Mesendoderm (in vitro differentiated cells): ENCODE measurements around the gene ELF4.

ENCODE experiments used
- DNase-seq: peaks from one replicate; pipeline ENCODE4 v3.0.0; 2013
- H2AK5ac ChIP-seq: 2 replicates; pipeline ENCODE4 v1.6.1; 2013; ENCODE audit warnings: low read length, inconsistent platforms
- H2BK120ac ChIP-seq: 2 replicates; pipeline ENCODE4 v1.6.1; 2013; ENCODE audit warnings: low read depth, mild to moderate bottlenecking, low read length, moderate library complexity, mixed read lengths
- H2BK15ac ChIP-seq: replicated peaks from 2 replicates; pipeline ENCODE4 v1.6.1; 2013; ENCODE audit warnings: low read depth, mild to moderate bottlenecking, moderate library complexity
- H2BK5ac ChIP-seq: 2 replicates; pipeline ENCODE4 v1.6.1; 2013; ENCODE audit warnings: low read length, inconsistent platforms
- H3K18ac ChIP-seq: 2 replicates; pipeline ENCODE4 v1.6.1; 2013; ENCODE audit warnings: mild to moderate bottlenecking, low read length, mixed read lengths
- H3K23ac ChIP-seq: one replicate; pipeline ENCODE4 v1.6.1; 2013; ENCODE audit warnings: low read length
- H3K27ac ChIP-seq: 2 replicates; pipeline ENCODE4 v1.5.1; 2013; ENCODE audit warnings: low read depth, mild to moderate bottlenecking, inconsistent platforms, low read length, moderate library complexity
- H3K27me3 ChIP-seq: 2 replicates; pipeline ENCODE4 v1.6.1; 2013; ENCODE audit warnings: low read length, control low read depth, mild to moderate bottlenecking, inconsistent platforms; ENCODE audit not compliant: insufficient read depth, poor library complexity
- H3K36me3 ChIP-seq: 2 replicates; pipeline ENCODE4 v1.6.1; 2013; ENCODE audit warnings: low read length, inconsistent platforms; ENCODE audit not compliant: control insufficient read depth, insufficient read depth
- H3K4ac ChIP-seq: one replicate; pipeline ENCODE4 v1.6.1; 2013; ENCODE audit warnings: low read depth, mild to moderate bottlenecking, low read length, moderate library complexity
- H3K4me1 ChIP-seq: 2 replicates; pipeline ENCODE4 v1.6.1; 2013; ENCODE audit warnings: low read depth, low read length, inconsistent platforms; ENCODE audit not compliant: control insufficient read depth
- H3K4me2 ChIP-seq: 2 replicates; pipeline ENCODE4 v1.6.1; 2013; ENCODE audit warnings: low read length
- H3K4me3 ChIP-seq: 2 replicates; pipeline ENCODE4 v1.5.1; 2013; ENCODE audit warnings: mild to moderate bottlenecking, low read length
- H3K56ac ChIP-seq: one replicate; pipeline ENCODE4 v1.6.1; 2013; ENCODE audit warnings: low read length
- H3K79me1 ChIP-seq: 2 replicates; pipeline ENCODE4 v1.6.1; 2013; ENCODE audit warnings: low read length, inconsistent platforms
- H3K79me2 ChIP-seq: 2 replicates; pipeline ENCODE4 v1.6.1; 2013; ENCODE audit warnings: mild to moderate bottlenecking, low read length; ENCODE audit not compliant: control insufficient read depth, insufficient read depth
- H3K9ac ChIP-seq: 2 replicates; pipeline ENCODE4 v1.6.1; 2013; ENCODE audit warnings: low read length, inconsistent platforms
- H4K5ac ChIP-seq: one replicate; pipeline ENCODE4 v1.6.1; 2013; ENCODE audit warnings: low read length
- H4K8ac ChIP-seq: one replicate; pipeline ENCODE4 v1.6.1; 2013; ENCODE audit warnings: low read depth, mild to moderate bottlenecking, control low read depth, low read length, moderate library complexity
- WGBS: extraction: QIAGEN DNeasy Blood & Tissue Kit; methylation state at CpG from one replicate; pipeline ENCODE4 v1.1.7; 2013; ENCODE audit warnings: low lambda C conversion rate, missing lambda C conversion rate; ENCODE audit not compliant: insufficient coverage; ENCODE audit errors: extremely low coverage; 5-methylcytosine and 5-hydroxymethylcytosine counted together

ELF4 gene

DNA sequence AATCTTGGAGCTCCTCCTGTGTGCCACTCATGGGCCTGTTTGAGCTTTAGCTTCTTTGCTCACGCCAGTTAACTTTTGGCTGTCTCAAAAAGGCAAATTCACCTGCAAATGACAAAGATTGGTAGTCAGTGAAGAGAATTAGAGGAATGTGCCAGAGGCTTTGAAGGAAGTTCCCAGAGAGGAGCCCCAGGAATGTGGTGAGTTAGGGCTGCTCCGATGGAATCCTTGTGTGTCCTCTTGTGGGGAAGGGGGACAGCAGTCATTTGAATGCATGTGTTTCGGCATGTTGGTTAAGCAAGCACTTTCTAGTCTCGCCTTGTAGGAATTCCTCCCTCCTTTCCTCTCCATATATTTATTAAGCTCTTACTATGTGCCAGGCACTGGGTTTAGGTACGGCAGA, 62.9 kb downstream of the ELF4 start:
- Histone ChIP-seq H3K23ac (no peak overlapping the region), H3K56ac (no peak overlapping the region), H3K4me2 (no peak overlapping the region), H4K5ac (no peak overlapping the region), H3K4ac (no peak overlapping the region), H3K4me3 (no peak overlapping the region), H2AK5ac (no peak overlapping the region), H2BK120ac (no peak overlapping the region), H3K4me1 (no peaks in the 10 kb centered on the region), H2BK5ac (no peak overlapping the region), H3K9ac (no peak overlapping the region), H3K79me1 (no peaks in the 10 kb centered on the region), H4K8ac (no peak overlapping the region), H3K18ac (no peak overlapping the region), H3K36me3 (no peaks in the 10 kb centered on the region), H3K27ac (no peak overlapping the region), H2BK15ac (no peak overlapping the region), H3K79me2 (no peaks in the 10 kb centered on the region), H3K27me3 (no peaks in the 10 kb centered on the region)
- peak; percentile 72 for DNase-seq
- WGBS, result no CpG with 5 or more reads among the region's 5 CpGs

DNA sequence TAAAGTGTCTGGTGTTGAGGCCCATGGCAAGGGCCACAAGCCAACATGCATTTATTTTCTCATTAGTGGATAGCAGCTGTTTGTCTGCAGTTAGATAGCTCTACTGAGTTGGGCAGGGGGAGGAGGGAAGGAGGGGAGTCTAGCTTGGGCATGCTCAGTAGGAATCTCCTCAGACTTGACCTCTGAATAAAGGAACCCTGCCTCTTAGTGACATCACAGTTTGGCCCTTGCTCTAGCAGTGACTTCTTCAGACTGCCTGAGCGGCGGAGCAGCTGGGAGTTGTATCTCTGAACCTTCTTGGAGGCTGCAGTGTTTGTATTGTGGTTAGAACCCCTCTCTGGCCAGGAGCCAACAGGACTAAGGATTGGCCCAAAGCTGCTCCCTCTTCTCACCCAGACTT, 70.5 kb downstream of the ELF4 start:
- Histone ChIP-seq H3K79me1 (no peaks in the 10 kb centered on the region), H3K4me1 (no peaks in the 10 kb centered on the region), H2AK5ac (no peak overlapping the region), H4K8ac (no peak overlapping the region), H4K5ac (no peak overlapping the region), H3K4ac (no peak overlapping the region), H3K9ac (no peak overlapping the region), H3K27ac (no peak overlapping the region), H3K4me3 (no peak overlapping the region), H2BK120ac (no peak overlapping the region), H3K4me2 (no peak overlapping the region), H2BK15ac (no peak overlapping the region), H2BK5ac (no peak overlapping the region), H3K18ac (no peak overlapping the region), H3K56ac (no peak overlapping the region), H3K27me3 (no peaks in the 10 kb centered on the region), H3K36me3 (no peaks in the 10 kb centered on the region), H3K23ac (no peak overlapping the region), H3K79me2 (no peaks in the 10 kb centered on the region)
- DNase-seq, result no peak
- no CpG with 5 or more reads among the region's 2 CpGs for WGBS

DNA sequence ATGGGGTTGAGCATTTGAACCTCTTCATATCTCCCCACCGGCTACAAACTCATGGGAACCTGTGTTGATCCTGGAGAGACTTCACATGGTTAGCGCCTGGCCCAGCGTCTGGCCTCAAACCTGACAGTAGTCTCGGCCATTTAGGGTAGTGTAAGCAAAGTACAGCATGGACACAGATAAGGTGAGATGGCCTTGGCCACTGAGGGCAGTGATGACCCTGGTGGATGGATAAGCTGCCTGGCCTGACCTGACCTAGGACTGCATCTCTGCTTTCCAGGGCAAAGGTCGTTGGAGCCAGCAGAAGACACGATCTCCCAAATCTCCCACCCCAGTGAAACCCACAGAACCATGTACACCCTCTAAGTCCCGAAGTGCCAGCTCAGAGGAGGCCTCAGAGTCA, 76.1 kb downstream of the ELF4 start:
- H3K4ac ChIP-seq, result no peak overlapping the region
- H3K4me3 ChIP-seq, result no peak overlapping the region
- no peak overlapping the region for H2AK5ac ChIP-seq
- no peak overlapping the region for H3K56ac ChIP-seq
- H3K36me3 ChIP-seq, result no peaks in the 10 kb centered on the region
- no peak overlapping the region for H3K9ac ChIP-seq
- no peak overlapping the region for H3K4me2 ChIP-seq
- H3K18ac ChIP-seq, result no peak overlapping the region
- no peaks in the 10 kb centered on the region for H3K27me3 ChIP-seq
- H2BK120ac ChIP-seq, result no peak overlapping the region
- no peaks in the 10 kb centered on the region for H3K4me1 ChIP-seq
- no peak for DNase-seq
- no peak overlapping the region for H2BK5ac ChIP-seq
- H3K27ac ChIP-seq, result no peak overlapping the region
- no peak overlapping the region for H4K5ac ChIP-seq
- H3K79me1 ChIP-seq, result no peaks in the 10 kb centered on the region
- WGBS, result no CpG with 5 or more reads among the region's 7 CpGs
- no peak overlapping the region for H3K23ac ChIP-seq
- no peaks in the 10 kb centered on the region for H3K79me2 ChIP-seq
- H2BK15ac ChIP-seq, result no peak overlapping the region
- no peak overlapping the region for H4K8ac ChIP-seq

DNA sequence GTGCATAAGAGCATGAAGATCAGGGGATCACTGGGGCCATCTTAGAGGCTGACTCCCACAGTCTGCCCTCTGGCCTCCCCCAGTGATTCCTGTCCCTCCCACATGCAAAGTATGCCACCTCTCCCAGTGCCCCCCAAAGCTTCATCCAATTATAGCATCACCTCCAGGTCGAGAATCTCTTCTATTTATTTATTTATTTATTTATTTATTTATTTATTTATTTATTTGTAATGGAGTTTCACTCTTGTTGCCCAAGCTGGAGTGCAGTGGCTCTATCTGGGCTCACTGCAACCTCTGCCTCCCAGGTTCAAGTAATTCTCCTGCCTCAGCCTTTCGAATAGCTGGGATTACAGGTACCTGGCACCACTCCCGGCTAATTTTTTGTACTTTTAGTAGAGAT, 77.7 kb downstream of the ELF4 start:
- no peaks in the 10 kb centered on the region for H3K36me3 ChIP-seq
- H3K4me3 ChIP-seq, result no peak overlapping the region
- WGBS, result no CpG with 5 or more reads among the region's 3 CpGs

DNA sequence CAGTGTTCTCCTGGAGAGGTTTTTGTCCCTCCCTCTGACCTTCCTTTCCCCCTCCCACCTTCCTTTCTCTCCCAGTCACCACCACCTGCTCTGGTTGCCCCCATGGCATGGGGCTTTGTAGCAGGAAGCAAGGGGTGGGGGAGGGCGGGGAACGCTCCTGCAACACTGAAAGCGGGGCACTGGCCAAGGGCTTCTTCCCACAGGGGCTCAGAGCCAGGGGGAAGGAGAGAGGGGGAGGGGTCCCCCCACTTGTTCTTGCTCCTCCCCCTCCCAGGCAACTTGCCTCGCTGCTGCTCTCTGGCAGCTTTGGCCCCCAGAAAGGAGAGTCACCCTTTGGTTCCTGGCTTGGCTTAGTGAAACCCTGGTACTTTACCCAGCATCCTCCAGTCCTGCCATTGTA, 79.5 kb downstream of the ELF4 start:
- no peak overlapping the region for H3K56ac ChIP-seq

More for the DNA sequence above, 77.7 kb downstream of the ELF4 start:
- Histone ChIP-seq H3K18ac (no peak overlapping the region), H2BK5ac (no peak overlapping the region), H3K27me3 (no peaks in the 10 kb centered on the region), H3K9ac (no peak overlapping the region), H3K4me2 (no peak overlapping the region), H2AK5ac (no peak overlapping the region), H3K56ac (no peak overlapping the region), H2BK120ac (no peak overlapping the region), H2BK15ac (no peak overlapping the region), H3K79me2 (no peaks in the 10 kb centered on the region), H3K23ac (no peak overlapping the region), H3K79me1 (no peaks in the 10 kb centered on the region), H3K27ac (no peak overlapping the region), H4K8ac (no peak overlapping the region), H4K5ac (no peak overlapping the region), H3K4ac (no peak overlapping the region), H3K4me1 (no peaks in the 10 kb centered on the region)
- DNase-seq, result no peak

DNA sequence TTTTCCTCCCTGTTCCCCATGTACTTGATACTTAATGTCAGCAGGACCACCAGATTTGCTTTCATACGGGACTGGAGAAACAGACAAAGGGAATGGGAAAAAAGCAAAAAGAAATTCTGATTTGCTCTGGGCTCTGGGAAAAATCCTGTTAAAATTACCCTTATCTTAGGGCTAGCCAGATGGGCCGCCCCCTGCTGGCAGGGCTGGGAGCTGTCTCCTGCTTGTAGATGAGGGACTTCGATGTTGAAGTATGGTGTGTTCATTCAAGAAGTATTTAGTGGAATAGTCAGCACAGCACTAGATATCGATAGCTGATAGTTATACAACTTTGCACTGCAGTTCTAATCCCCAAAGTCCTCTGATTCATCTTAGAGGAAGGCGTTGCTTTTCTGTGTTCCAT, 82.1 kb downstream of the ELF4 start:
- H3K36me3 ChIP-seq, result no peaks in the 10 kb centered on the region
- H3K18ac ChIP-seq, result no peak overlapping the region
- H2AK5ac ChIP-seq, result no peak overlapping the region
- H3K4me3 ChIP-seq, result no peak overlapping the region
- WGBS, result no CpG with 5 or more reads among the region's 5 CpGs
- H3K9ac ChIP-seq, result no peak overlapping the region
- no peak overlapping the region for H3K4ac ChIP-seq
- H3K56ac ChIP-seq, result no peak overlapping the region
- H2BK15ac ChIP-seq, result no peak overlapping the region
- no peaks in the 10 kb centered on the region for H3K4me1 ChIP-seq
- no peak overlapping the region for H2BK120ac ChIP-seq
- DNase-seq, result peak; percentile 16
- H3K4me2 ChIP-seq, result no peak overlapping the region
- H3K27me3 ChIP-seq, result no peaks in the 10 kb centered on the region
- H4K5ac ChIP-seq, result no peak overlapping the region
- no peaks in the 10 kb centered on the region for H3K79me2 ChIP-seq
- no peak overlapping the region for H3K23ac ChIP-seq
- no peak overlapping the region for H4K8ac ChIP-seq
- no peak overlapping the region for H2BK5ac ChIP-seq
- H3K27ac ChIP-seq, result no peak overlapping the region
- no peaks in the 10 kb centered on the region for H3K79me1 ChIP-seq

More for the DNA sequence above, 79.5 kb downstream of the ELF4 start:
- no peaks in the 10 kb centered on the region for H3K79me2 ChIP-seq
- H4K5ac ChIP-seq, result no peak overlapping the region
- H3K9ac ChIP-seq, result no peak overlapping the region
- H3K4me3 ChIP-seq, result no peak overlapping the region
- H2BK5ac ChIP-seq, result no peak overlapping the region
- H3K18ac ChIP-seq, result no peak overlapping the region
- no peak overlapping the region for H2BK120ac ChIP-seq
- no peaks in the 10 kb centered on the region for H3K27me3 ChIP-seq
- no peak overlapping the region for H4K8ac ChIP-seq
- no peaks in the 10 kb centered on the region for H3K36me3 ChIP-seq
- no peak overlapping the region for H3K23ac ChIP-seq
- H3K4me1 ChIP-seq, result no peaks in the 10 kb centered on the region
- WGBS, result no CpG with 5 or more reads among the region's 4 CpGs
- H3K4me2 ChIP-seq, result no peak overlapping the region
- DNase-seq, result no peak
- no peak overlapping the region for H2BK15ac ChIP-seq
- no peak overlapping the region for H3K4ac ChIP-seq
- no peaks in the 10 kb centered on the region for H3K79me1 ChIP-seq
- H2AK5ac ChIP-seq, result no peak overlapping the region
- no peak overlapping the region for H3K27ac ChIP-seq
